Erythroblast (primary cell): ENCODE data around the gene SOAT2.
A peak's percentile ranks its signal among the peaks of the same experiment; 100 is the strongest.

Source experiments
- DNase-seq, 2 experiments: peaks; one replicate each; lab custom pipeline; 2025; lab: John Stamatoyannopoulos, UW
- GATA1 ChIP-seq: IDR thresholded peaks from 2 replicates; pipeline ENCODE4 v1.6.1; 2011; ENCODE audit warnings: low read depth, mild to moderate bottlenecking, control low read depth, low read length, moderate library complexity
- POLR2A ChIP-seq: IDR thresholded peaks from 2 replicates; pipeline ENCODE4 v1.6.1; 2011; ENCODE audit warnings: mild to moderate bottlenecking, low read length

The SOAT2 gene

DNA sequence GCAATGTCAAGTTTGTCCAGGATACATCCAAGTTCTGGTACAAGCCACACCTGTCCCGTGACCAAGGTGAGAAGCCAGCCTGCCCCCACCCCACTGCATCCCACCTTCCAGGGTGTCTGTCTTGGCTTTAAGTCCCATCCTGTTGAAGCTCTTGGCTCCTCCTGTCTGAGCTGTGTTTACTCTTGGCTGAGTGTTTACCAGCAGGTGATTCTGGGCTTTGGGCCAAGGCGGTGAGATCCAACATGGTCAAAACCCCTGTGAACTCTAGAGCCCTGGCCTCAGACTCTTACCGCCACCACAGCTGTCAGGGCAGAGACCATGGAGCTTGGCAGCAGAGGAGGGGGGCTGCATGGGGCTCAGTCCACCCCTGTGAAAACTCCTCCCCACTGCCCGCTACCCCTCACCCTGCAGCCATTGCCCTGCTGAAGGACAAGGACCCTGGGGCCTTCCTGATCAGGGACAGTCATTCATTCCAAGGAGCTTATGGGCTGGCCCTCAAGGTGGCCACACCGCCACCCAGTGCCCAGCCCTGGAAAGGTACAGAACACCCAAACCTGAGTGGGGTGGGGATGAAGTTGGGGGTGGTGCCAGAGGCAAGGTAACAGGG lies 41.8 kb upstream of the SOAT2 start:
- peak in 1 of 2 experiments; percentile 22 for DNase-seq
- no peak for TF ChIP-seq GATA1
- peak; percentile 21 for TF ChIP-seq POLR2A

DNA sequence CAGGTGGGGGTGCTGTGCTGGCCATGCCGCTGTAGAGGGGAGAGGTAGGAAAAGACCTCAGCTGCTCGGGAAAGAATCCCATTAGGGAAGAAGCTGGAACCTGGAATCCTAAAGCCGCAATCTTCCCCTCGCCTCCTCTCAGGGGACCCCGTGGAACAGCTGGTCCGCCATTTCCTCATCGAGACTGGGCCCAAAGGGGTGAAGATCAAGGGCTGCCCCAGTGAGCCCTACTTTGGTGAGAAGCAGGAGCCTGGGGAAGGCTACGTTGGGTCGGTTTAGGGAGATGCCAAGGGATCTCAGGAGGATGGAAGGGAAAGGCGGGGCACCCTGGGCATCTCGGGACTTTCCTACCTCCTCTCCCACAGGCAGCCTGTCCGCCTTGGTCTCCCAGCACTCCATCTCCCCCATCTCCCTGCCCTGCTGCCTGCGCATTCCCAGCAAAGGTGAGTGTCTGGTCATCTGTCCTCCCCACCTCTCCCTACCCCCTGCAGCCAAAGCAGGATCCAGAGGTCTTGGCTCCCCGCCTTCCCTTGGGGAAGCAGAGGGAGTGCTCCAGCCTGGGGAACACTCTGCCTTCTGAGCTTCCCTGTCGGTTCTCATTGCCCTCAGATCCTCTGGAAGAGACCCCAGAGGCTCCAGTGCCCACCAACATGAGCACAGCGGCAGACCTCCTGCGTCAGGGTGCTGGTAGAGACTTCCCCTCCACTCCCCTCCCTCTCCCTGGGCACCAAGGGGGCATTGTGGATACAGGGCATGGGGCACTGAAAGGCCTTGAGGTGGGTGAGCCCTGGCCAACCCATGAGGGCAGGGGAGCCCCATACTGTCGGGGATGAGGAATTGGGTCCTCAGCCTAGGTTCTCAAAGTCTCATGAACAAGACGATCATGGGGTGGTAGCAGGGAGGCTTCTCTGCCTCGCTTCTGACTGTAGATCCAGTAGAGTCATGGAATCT lies 41.0 kb upstream of the SOAT2 start:
- no peak for DNase-seq

DNA sequence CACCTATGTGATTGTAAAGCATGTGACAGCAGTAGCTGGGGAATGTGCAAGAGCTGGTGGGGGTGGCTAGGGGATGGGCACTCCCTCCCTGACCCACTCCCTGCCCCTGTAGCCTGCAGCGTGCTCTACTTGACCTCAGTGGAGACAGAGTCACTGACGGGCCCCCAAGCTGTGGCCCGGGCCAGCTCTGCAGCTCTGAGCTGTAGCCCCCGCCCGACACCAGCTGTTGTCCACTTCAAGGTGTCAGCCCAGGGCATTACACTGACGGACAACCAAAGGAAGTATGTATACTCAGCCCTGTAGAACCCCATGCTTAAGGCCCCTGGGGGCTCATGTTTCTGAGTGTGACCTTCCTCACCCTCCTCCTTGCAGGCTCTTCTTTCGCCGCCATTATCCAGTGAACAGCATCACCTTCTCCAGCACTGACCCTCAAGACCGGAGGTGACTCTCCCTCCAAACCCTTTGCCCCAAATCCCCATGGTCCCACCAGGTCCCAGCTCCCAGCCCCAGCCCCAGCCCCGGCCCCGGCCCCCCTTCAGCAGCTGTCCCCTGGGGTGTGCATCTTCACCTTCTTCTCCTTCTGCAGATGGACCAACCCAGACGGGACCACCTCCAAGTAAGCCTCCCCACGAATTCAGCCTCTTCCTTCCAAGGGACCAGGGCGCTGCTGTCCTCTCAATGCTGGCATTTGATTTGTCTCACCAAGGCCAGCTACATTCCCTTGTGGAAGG lies 40.1 kb upstream of the SOAT2 start:
- TF ChIP-seq POLR2A (no peak), GATA1 (no peak)
- DNase-seq, result no peak

More for the DNA sequence above, 41.0 kb upstream of the SOAT2 start:
- no peak for TF ChIP-seq GATA1
- TF ChIP-seq POLR2A, result no peak

DNA sequence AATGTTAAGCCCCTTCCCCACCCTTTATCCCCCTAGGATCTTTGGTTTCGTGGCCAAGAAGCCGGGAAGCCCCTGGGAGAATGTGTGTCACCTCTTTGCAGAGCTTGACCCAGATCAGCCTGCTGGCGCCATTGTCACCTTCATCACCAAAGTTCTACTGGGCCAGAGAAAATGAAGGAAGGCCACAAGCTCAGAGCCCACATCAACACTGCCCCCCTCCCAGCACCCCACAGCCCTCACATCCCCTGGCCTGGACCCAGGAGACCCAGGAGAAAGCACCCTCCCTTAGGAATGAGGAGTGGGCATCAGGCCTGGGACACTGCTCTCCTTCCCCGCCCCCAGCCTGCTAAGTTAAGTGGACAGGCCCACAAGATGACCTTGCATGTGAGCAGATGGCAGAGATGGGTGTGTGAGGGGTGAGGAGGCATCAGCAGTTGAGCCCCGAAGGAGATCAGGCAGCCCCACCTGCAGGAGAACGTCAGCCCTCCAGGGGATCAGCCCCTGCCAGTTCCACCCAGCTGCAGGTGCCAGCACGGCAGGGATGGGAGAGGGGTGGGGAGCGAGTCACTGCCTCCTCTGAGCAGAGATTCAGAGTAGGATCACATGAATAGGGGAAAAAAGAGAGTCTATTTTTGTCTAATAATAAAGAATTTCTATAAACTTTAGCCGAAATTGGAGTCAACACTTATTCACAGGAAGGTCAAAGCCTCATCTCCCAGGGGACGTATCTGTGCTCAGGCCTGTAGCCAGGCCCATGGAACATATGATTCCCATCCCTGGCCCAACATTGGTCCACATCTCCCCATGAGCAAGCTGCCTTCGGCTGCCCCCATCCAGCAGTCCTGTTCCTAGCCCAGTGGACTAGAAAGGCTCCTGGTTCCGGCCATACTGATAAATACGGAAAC lies 39.3 kb upstream of the SOAT2 start:
- DNase-seq, result no peak

DNA sequence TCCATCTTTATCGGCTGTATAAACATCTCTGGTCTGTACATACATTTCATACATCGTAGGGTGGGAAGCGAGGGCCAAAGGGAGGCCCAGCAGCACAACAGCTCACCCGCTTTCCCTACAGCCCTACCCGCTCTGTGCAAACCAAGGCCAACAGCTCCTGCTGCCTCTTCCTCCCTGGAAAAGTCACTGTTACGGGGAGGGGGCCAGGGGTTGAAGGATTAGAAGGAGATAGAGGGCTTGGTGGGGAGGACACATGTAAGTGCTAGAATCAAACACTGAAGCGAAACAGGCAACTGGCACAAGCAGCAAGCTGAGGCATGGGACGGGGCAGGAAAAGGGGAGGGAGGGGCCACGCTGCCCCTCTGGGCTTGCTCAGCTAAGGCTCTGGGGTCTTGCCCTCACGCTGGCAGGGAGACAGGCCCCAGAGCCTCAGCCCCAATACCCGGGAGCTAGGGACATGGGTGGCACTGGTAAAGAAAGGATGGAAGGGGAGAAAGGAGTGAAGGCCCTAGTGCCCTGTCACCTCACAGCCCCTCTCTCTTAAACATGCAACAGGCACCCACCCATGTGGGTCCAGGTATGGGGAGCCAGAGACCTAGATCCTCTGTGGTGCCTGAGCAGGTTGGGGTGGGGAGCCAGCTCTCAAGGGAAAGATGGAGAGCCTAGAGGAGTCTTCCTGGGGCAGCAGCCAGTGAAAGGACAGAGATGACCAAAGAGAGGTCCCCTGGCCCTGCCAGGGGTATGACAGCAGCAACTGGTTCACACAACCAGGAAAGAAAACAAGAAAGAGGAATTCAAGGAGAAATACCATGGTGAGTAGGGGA lies 38.5 kb upstream of the SOAT2 start:
- TF ChIP-seq POLR2A (no peak), GATA1 (no peak)

More for the DNA sequence above, 39.3 kb upstream of the SOAT2 start:
- TF ChIP-seq POLR2A (no peak), GATA1 (no peak)

DNA sequence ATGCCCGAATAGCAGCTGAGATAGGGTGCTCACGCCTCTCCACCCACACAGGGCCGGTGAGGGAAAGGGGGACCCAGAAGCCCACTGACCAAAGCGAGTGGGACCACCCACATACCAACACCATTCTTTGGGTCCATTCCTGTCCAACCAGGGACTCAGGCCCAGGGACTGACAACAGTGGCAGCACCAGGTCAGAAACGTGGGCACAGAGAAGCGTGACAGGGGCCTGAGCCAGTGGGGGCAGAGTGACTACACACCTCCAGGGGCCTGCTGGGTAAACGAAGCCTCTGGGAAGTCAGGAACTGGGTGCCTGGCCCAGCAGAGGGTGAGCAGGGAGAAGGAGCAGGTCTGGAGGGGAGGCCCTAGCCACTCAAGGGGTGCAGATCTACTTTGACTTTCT lies 37.8 kb upstream of the SOAT2 start:
- TF ChIP-seq POLR2A (no peak), GATA1 (no peak)
- DNase-seq, result no peak

More for the DNA sequence above, 38.5 kb upstream of the SOAT2 start:
- no peak for DNase-seq

DNA sequence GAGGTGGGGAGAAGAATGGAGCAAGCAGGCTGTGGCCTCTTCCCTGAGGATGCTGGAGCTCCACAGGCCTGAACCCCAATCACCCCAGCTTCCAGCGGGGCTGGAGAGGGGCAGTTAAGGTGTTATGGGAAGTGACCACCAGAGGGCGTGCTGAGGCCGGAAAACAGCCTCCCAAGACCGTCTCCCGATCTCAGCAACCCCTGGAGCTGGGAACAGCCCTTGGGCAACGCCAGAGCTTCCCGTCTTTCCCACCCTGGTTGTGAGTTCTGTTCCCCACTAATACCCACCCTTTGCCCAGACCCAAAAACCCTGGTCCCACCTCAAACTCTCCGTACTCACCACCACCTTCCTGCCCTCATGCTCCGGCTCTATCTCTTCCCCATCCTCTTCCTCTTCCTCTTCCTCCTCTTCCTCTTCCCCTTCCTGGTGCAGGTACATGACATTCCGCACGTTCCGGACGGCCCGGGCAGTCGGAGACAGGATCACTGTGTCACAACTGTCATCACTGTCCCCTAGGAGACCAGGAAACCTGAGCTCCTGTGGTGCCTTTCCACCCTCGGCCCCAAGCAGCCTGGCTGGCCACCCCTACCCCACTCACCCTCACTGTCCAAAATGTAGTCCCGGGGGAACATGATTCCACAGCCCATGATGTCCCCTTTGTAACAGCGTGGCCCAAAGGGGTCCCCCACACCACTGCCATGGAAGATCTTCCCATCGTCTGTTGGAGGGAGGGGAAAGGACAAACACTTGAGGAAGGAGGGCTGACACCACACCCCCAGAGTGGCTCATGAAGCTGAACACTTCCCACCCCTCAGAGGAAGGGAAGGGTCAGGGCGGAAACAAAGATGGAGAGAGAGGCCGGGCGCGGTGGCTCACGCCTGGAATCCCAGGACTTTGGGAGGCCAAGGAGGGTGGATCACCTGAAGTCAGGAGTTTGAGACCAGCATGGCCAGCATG lies 37.0 kb upstream of the SOAT2 start:
- no peak for TF ChIP-seq POLR2A
- no peak for TF ChIP-seq GATA1

DNA sequence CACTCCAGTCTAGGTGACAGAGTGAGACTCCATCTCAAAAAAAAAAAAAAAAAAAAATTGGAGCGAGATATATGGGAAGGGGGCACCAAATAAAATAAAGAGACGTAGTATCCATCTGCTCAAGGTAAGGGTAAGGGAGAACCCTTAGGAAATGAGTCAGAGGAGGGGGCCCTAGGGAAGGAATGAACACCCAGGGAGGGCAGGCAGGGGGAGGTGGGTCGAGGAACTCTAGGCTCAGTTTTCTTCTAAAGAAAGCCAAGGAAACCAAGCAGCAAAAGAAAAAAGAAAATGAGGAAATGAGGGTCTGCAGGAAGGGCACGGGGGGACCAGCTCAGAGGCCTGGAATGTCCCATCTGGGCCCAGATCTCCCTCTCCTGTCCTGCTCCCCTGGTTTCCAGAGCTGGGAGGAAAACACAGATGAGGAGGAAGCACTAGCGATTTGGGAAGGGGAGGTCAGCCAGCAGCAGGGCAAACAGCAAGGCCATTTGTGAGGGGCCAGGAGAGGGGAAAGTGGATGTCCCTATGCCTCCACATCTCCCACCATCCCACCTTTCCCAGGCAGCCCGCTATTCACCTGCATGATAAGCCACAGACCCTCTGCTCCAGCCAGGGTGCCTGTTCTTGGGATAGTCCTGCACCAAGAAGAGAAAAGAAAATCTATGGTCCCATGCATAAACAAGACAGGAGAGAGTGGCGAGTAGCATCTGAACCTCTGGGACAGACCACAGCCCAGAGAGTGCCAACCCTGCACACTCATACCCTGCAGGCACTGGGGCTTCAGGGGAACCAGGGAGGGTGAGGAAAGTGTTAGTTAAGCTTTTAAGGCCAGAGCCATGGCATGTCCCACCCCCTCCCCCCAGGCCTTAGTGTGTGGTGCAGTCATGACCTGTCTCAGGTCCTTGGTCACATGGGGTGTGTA lies 36.0 kb upstream of the SOAT2 start:
- TF ChIP-seq GATA1, result no peak
- no peak for DNase-seq

More for the DNA sequence above, 37.0 kb upstream of the SOAT2 start:
- peak; percentile 64 to 87 for DNase-seq

DNA sequence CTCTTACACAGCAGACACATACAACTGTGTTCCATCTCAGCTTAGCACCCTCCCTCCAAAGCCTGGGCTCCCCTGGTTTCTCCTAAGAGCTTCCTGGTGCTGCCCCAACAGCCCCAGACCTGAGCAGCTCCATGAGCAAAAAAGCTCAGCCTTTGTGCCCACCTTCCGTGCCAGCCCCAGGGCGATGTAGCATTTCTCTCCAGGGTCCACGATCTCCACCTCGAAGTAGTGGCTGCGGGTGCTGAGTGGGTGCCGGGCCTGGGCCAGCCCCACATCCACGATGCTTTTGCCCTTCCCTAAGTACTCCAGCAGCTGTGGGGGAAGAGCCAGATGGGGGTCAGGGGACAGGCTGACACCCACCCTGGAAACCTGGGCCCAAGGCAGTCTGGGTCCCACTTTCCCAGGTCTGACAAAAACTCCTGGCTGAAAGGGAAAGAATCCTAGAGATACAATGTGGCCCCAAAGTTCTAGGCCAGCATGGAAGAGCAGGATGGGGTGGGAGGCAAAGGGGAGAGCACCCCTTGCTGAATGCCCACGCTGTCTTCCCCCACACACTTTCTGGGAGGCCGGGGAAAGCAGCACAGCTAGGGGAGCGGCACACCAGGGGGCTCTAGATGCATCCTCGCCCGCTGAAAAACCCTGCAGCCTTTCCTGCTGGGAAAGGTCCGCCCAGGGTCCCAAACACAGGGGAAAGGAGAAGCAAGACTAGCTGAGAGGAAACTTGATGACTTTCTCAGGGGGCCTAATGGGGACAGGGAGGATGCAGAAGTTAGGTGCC lies 35.1 kb upstream of the SOAT2 start:
- no peak for DNase-seq

More for the DNA sequence above, 35.1 kb upstream of the SOAT2 start:
- TF ChIP-seq GATA1, result no peak
